COLO829 (cell line): ENCODE results near the gene POLDIP2.

ENCODE experiments used
- DNase-seq: peaks from one replicate; pipeline ENCODE4 v3.0.0; 2012; ENCODE audit warnings: low spot score

The POLDIP2 gene, protein sequence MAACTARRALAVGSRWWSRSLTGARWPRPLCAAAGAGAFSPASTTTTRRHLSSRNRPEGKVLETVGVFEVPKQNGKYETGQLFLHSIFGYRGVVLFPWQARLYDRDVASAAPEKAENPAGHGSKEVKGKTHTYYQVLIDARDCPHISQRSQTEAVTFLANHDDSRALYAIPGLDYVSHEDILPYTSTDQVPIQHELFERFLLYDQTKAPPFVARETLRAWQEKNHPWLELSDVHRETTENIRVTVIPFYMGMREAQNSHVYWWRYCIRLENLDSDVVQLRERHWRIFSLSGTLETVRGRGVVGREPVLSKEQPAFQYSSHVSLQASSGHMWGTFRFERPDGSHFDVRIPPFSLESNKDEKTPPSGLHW

DNA sequence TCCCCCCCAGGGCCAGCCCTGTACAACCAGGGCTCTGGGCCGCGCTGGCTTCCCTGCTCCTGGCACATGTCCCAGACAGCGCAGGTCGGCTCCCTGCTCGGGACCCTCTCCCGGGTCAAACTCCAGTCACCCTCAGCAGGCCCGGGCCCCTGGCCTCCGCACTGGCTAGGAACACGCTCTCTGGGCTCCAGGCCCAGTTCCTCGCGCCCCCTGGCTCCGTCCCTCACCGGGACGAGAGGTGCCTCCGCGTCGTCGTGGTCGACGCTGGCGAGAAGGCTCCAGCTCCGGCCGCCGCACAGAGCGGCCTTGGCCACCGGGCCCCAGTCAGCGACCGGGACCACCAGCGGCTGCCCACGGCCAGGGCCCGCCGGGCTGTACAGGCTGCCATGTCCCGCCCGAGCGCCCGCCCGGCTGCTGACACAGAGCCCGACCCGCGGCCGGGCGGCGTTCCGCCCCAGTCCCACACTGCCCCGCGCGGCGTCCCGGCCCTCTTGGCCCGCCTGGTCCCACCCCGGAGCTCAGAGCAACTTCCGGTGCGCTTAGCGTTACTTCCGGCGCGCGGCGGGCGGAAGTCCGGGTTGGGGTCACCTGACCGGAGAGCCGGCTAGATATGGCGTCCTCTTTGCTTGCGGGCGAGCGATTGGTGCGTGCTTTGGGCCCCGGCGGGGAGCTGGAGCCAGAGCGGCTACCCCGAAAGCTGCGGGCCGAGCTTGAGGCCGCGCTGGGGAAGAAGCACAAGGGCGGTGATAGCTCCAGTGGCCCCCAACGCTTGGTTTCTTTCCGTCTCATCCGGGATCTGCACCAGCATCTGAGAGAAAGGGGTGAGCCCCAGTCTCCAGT is at the start of gene POLDIP2:
Gene POLDIP2, minus strand, starts transcription at position 467 of the 840 bp plus-strand sequence. Its CDS starts 79 bp downstream, at position 388.
- peak; percentile 85 for DNase-seq

- no peak for DNase-seq
Measured at GRCh38 chr17:28406473-28406814, 49.1 kb upstream of the POLDIP2 start.

GRCh38 chr17:28405632-28406472 is 48.5 kb upstream of the POLDIP2 start, which contains the start of gene SLC46A1:
TSS of gene SLC46A1 (minus strand) at chr17:28406212. CDS start at chr17:28406114, 98 bp downstream.
- peak; percentile 43 for DNase-seq

GRCh38 chr17:28404812-28405570 is 47.7 kb upstream of the POLDIP2 start:
- no peak for DNase-seq

DNA sequence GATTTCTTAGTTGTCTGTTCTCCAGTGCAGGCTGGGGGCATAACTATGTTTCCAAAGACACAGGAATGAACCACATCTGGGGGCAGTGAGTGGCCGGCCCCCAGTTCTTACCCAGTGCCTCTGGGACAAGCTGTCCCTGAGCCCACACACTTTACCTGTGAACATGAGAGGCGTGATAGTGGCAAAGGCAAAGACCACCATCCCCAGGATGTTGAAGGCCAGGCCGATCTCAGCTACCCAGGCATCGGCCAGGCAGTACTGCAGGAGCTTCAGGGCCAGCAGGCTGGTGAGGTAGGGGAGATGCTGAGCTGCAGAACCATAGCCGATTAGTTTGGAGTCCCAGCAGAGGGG is 47.1 kb upstream of the POLDIP2 start:
- DNase-seq: no peak

DNA sequence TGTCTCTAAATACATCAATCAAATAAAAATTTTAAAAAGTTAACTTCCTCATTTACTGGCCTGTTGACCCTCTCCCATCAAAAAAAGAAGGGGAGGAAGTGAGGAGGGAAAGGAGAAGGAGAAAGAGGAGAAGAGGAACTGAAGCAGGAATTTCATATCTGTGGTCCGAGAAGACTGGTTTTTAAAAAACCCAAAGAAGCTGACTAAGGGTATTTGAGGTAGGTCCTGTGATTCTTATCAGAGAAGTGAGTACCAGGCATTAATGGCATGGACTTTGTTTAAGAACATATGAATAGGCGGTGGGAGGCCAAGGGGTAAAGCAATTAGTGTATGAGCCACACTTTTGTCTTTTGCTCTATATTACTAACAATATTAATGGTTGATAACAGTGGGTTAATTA is 46.7 kb upstream of the POLDIP2 start:
- no peak for DNase-seq

GRCh38 chr17:28402844-28403243 is 45.5 kb upstream of the POLDIP2 start:
- DNase-seq: no peak

DNA sequence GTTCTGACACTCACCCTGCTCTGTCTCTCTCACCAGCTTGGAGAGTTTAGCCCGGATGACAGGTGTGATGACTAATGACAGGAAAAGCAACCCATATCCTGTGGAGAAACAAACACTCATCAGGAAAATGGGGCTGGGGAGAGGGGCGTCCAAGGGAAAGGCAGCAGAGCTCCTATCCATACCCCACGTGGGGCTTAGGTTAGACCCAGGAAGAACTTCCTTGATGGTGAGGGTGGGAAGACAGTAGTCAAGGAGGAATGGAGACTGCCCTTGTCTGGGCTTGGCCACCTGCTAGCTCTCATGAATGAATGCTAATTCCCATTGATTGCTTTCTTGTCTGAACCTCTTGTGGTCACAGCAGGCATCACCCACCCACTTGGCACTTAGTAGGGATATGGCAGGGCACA is 44.9 kb upstream of the POLDIP2 start:
- DNase-seq: no peak

DNA sequence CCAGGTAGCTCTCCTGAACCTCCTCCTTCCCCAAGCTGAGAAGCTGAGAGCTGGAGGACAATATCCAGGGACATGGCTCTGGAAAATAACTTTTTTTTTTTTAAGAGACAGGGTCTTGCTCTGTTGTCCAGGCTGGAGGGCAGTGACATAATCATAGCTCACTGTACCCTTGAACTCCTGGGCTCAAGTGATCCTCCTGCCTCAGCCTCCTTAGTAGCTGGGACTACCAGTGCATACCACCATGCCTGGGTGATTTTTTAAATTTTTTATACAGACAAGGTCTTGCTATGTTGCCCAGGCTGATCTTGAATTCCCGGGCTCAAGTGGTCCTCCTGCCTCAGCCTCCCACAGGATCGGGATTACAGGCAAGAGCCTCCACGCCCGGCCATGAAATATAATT is 42.5 kb upstream of the POLDIP2 start:
- DNase-seq: no peak

DNA sequence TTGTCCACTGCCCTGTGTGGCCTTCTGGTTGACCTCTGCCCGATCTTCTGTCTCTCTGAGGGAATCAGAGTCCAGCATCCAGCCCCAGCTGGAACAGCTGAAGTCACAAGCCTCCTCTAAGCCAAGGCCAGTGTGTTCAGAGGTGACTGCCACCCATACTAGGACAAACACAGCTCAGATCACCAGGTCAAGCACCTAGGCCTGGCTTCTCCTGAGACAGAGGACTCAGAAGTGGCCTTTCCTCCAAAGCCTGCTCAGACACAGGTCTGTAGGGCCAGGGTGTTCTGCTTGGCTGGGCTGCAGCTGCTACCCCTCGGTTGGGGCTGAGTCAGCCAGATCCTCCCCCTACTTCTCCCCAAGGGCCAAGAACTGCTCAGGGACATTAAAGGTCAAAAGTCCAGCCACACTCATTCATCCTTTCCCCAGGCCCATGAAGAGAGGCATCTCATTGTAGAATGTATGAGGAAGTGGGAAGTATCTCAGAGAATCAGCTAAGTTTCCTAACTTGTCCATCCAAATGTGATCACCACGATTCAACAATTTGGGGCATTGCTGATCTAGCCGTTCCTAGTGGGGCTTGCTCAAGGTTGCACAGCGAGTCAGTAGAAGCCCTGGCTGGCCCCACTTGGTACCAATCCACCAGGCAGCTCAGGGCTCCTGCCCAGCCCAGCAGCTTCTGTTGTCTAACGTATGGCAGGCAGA is 41.1 kb upstream of the POLDIP2 start:
- no peak for DNase-seq

- no peak for DNase-seq
Measured at GRCh38 chr17:28397687-28398279, 40.5 kb upstream of the POLDIP2 start.

DNA sequence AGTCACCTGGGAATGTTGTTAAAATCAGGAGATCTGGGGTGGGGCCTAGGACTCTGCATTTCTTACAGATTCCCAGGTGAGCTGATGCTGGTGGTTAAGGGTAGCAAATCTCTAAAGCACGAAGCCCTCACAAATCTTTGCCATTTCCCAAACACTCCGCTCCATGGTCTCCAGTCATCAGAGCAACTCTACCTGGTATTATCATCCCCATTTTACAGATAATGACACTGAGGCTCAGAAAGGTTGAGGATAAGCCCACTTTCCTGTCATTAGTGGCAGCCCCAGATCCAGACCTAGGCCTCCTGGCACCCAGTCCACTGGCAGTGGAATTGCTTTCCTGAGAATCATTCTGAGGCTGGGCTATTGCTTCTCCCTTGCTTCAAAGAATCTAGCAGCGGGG is 39.9 kb upstream of the POLDIP2 start:
- DNase-seq: no peak

DNA sequence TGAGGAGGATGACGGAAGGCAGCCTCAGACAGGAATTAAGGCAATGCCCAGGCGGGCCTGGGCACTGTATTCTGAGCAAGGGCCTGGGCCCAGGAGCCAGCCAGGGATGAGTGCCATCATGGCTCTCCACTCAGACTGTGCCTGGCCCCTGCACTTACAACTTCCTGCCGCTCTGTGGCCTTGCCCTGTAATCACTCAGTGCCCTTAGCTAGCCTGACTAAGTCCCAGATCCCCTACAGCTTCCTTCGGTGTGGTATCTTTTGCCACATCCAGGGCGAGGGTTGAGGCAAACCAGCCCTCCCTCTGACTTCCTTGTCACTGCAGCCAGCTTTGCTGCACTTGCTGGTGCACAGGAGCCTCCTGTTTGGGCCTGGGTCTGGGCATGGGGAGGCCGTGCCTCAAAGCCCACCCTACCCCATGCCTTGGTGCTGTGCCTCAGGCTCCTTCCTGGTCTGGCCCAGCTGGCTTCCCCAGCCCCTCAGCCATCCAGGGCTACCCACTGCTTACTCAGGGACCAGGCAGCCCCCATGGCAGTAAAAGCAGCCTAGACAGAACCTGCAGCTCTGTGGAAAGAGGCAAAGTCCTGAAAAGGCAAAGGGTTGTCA is 39.4 kb upstream of the POLDIP2 start:
- DNase-seq: no peak

GRCh38 chr17:28395968-28396367 is 38.6 kb upstream of the POLDIP2 start:
- DNase-seq: no peak

DNA sequence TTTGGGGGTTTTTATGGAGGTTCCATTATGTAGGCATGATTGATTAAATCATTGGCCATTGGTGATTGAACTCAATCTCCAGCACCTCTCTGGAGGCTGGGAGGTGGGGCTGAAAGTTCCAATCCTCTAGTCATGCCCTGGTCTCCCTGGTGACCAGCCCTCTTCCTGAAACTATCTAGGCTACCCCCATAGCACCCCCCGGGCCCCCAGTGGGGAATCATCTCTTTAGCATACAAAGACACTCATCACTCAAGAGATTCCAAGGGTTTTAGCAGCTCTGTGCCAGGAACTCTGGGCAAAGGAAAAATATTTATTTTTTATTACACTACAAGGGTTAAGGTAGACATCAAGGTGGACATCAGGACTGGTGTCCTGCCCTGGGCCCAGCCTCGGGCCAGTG is 38.1 kb upstream of the POLDIP2 start:
- DNase-seq: no peak

DNA sequence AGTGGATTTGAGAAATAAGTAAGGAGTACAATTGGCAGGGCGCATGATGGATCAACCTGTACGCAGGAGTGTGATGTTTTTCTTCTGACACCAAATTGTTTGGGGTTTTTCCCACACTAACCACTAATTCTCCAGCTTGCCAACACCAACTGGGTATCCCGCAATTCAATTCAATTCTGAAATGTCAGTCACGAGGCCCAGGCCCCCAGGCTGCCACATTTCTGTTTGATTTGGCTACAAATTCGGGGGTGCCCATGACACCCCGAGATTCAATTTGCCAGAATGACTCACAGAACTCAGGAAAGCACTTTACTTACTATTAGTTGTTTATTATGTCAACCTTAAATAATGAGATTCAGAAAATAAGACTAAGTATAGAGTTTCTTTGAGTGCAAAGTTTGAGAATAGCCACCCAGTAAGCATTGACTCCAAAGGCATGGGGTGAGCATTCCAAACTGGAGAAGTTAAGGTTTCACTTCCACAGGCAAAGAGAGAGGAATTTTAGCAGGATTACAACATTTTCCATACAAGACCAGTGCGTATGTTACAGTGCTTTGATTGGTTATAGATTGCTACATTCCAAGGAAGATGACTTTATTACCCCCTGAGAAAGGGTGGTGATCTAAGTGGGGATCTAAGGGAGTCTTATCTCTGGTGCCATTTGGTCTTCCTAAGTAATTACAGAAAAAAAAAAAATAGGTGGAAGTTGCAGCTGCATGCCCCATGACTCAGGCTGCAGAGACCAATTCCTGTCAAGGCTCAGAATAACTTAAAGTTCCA is 37.2 kb upstream of the POLDIP2 start:
- DNase-seq: no peak

DNA sequence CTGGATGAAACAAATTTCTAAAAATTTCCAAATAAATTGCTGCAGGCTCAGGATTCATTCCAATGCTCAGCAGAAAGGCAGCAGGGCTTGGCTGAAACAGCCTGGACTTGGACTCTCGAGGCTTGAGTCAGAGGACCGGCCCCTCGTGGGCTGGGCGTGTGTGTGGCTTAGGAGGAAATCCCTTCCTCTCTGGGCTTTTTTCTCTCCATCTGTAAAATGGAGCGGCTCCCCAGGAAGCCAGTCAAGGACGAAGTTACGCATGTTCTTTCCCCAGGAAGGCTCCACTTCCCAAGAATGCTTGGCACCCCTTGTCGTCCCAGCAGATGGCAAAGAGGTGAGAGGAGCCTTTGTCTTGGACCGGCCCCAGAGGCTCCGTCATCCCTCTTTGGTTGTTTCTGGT is 35.2 kb upstream of the POLDIP2 start:
- DNase-seq: no peak

DNA sequence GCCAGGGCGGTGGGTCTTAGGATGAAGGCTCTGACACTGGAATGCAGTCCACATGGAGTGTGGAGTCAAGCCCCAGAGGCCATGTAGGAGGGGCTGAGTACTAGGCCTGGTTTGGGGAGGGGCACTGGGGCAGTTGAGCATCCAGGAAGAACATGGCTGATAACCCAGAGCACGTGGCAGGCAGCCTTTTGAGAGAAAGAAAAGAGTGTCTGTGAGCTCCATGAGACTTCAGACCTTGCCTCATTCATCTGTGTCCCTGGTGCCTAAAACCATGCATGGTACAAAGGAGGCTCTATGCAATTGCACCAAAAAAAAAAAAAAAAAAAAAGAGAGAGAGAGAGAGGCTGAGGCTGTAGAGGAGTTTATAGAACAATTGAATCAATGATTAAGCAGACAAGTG is 34.1 kb upstream of the POLDIP2 start:
- peak; percentile 40 for DNase-seq

DNA sequence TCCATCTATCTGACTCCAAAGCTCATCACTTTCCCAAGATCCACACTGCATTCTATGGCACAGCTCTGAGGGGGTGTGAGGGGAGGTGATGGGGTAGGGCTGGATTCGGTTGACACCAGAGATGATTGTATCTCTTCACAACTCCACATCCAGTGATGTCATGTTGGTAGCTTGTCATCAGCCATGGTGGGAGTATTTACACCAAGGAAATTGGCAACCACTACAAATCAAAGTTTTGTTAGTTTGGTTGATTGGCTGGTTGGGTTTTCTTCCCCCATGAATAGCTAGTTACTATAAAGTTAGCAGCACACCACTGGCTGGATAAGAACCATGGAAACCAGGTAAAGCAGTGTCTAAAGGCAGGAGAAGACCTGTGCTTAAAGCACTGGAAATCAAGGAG is 33.7 kb upstream of the POLDIP2 start:
- no peak for DNase-seq
